Natural killer cell (primary cell): ENCODE data around the gene SCAMP4. TPM values are rescaled to one million over a fixed set of nuclear protein-coding genes. Genes with fewer than 3 reads are reported as not detected.

Source experiments
- ATAC-seq, 3 donors: fragments of 150-1000 bp in 2 of 3; fragments of 200-7000 bp in 1 of 3; cut with Tn5 transposase; 1 replicate in 1 of 3; 2 replicates in 2 of 3; pipeline ENCODE4 v1.10.0; 2021; ENCODE audit warnings: mild to moderate bottlenecking in 2 of 3, moderate library complexity in 2 of 3
- DNase-seq, 2 donors: peaks; one replicate each; pipeline versions ENCODE4 v3.0.0 to v3.0.0-alpha.2; 2013 to 2021; ENCODE audit warnings: mixed read lengths in 1 of 2
- H3K27ac ChIP-seq: one replicate; pipeline ENCODE4 v1.5.1; 2013; ENCODE audit warnings: mild to moderate bottlenecking, low read length
- H3K27me3 ChIP-seq: one replicate; pipeline ENCODE4 v1.6.1; 2013; ENCODE audit warnings: low read length; ENCODE audit not compliant: control insufficient read depth, insufficient read depth
- H3K36me3 ChIP-seq: one replicate; pipeline ENCODE4 v1.6.1; 2013; ENCODE audit warnings: low read length; ENCODE audit not compliant: control insufficient read depth, insufficient read depth
- H3K4me1 ChIP-seq: one replicate; pipeline ENCODE4 v1.6.1; 2013; ENCODE audit warnings: low read length; ENCODE audit not compliant: control insufficient read depth, insufficient read depth
- H3K4me3 ChIP-seq: one replicate; pipeline ENCODE4 v1.5.1; 2013; ENCODE audit warnings: low read length
- H3K9me3 ChIP-seq: one replicate; pipeline ENCODE4 v1.6.1; 2013; ENCODE audit warnings: low read length; ENCODE audit not compliant: control insufficient read depth, insufficient read depth
- H3K27ac Mint-ChIP-seq, 2 donors: one replicate each; pipeline ENCODE4 v1.8.0; 2022; ENCODE audit warnings: mild to moderate bottlenecking in 2 of 2, mixed read lengths in 2 of 2, moderate library complexity in 1 of 2
- H3K27me3 Mint-ChIP-seq, 2 donors: one replicate each; pipeline ENCODE4 v1.8.0; 2022; ENCODE audit warnings: low read depth in 2 of 2, mixed read lengths in 2 of 2
- H3K36me3 Mint-ChIP-seq: one replicate; pipeline ENCODE4 v1.8.0; 2022; ENCODE audit warnings: mixed read lengths
- H3K4me1 Mint-ChIP-seq, 2 donors: one replicate each; pipeline ENCODE4 v1.8.0; 2022; ENCODE audit warnings: mixed read lengths in 2 of 2
- H3K4me3 Mint-ChIP-seq: one replicate; pipeline ENCODE4 v1.8.0; 2022; ENCODE audit warnings: mild to moderate bottlenecking, moderate library complexity, mixed read lengths
- H3K9me3 Mint-ChIP-seq, 2 donors: one replicate each; pipeline ENCODE4 v1.8.0; 2022; ENCODE audit warnings: mixed read lengths in 2 of 2
- CTCF ChIP-seq: fragments of 200-600 bp; IDR thresholded peaks from one replicate; pipeline ENCODE4 v1.8.0; 2022; ENCODE audit warnings: antibody characterized with exemption
- WGBS: methylation state at CpG from one replicate; pipeline ENCODE4 v1.1.7; 2013; ENCODE audit warnings: missing lambda C conversion rate; ENCODE audit not compliant: insufficient coverage; 5-methylcytosine and 5-hydroxymethylcytosine counted together
- intact Hi-C: fragments of 100-400 bp; cut with micrococcal nuclease; formaldehyde crosslinking; loops from one replicate; pipeline ENCODE4 v1.14.2; 2022
- total RNA-seq, 4 donors: library from RNA; stranded (reverse); fragments of 120-200 nt in 1 of 4; gene quantifications; one replicate each; pipeline versions ENCODE4 v1.2.3 to v1.2.4, GENCODE V29; 2013 to 2022

SCAMP4 gene
- total RNA-seq, 3 donors from 2014 or later (not counting 1 experiment from before 2014, with no cell fraction given): 43.1 to 53.7 (median 46.9) TPM

GRCh38 chr19:1957562-1958248 lies 52.5 kb downstream of the SCAMP4 start:
- Histone ChIP-seq H3K9me3 (no peaks in the 10 kb centered on the region), H3K36me3 (peaks cover 17% of the 10 kb centered on the region), H3K27me3 (no peaks in the 10 kb centered on the region), H3K4me1 (peaks cover 26% of the 10 kb centered on the region), H3K4me3 (no peak overlapping the region), H3K27ac (no peak overlapping the region)
- intact Hi-C loops: no loop called here
- ATAC-seq: peak in 1 of 3 donors; percentile 8
- WGBS: 85% methylated on average over 40 of the region's 40 CpGs
- no peak for TF ChIP-seq CTCF
- DNase-seq: no peak
- Mint-ChIP-seq H3K4me1 (peaks cover 11 to 41% of the 10 kb centered on the region in 2 donors), H3K36me3 (no peaks in the 10 kb centered on the region), H3K9me3 (no peaks in the 10 kb centered on the region), H3K27ac (no peak overlapping the region), H3K27me3 (no peaks in the 10 kb centered on the region), H3K4me3 (no peak overlapping the region)

GRCh38 chr19:1959928-1960589 lies 54.9 kb downstream of the SCAMP4 start:
- Histone ChIP-seq H3K27me3 (no peaks in the 10 kb centered on the region), H3K27ac (no peak overlapping the region), H3K4me3 (no peak overlapping the region), H3K4me1 (peaks cover 21% of the 10 kb centered on the region), H3K36me3 (no peaks in the 10 kb centered on the region), H3K9me3 (no peaks in the 10 kb centered on the region)
- H3K36me3 Mint-ChIP-seq: no peaks in the 10 kb centered on the region
- H3K27me3 Mint-ChIP-seq: no peaks in the 10 kb centered on the region
- intact Hi-C loops: no loop called here
- no peak for TF ChIP-seq CTCF
- no peak for DNase-seq
- H3K4me1 Mint-ChIP-seq: peaks cover 11 to 39% of the 10 kb centered on the region in 2 donors
- H3K27ac Mint-ChIP-seq: peak overlapping the region in 1 of 2 donors; percentile 45
- H3K4me3 Mint-ChIP-seq: peak overlapping the region; percentile 5
- WGBS: 92% methylated on average over 32 of the region's 32 CpGs
- no peaks in the 10 kb centered on the region for H3K9me3 Mint-ChIP-seq
- ATAC-seq: peak in 1 of 3 donors; percentile 3

GRCh38 chr19:1961000-1961883 lies 56.0 kb downstream of the SCAMP4 start:
- TF ChIP-seq CTCF: no peak
- no peaks in the 10 kb centered on the region for H3K9me3 ChIP-seq
- no peaks in the 10 kb centered on the region for H3K27me3 ChIP-seq
- H3K4me3 ChIP-seq: no peak overlapping the region
- H3K27ac Mint-ChIP-seq: peak overlapping the region; percentile 56 to 63
- H3K27me3 Mint-ChIP-seq: no peaks in the 10 kb centered on the region
- no peaks in the 10 kb centered on the region for H3K36me3 Mint-ChIP-seq
- 87% methylated on average over 42 of the region's 42 CpGs for WGBS
- DNase-seq (no peak), ATAC-seq (peak in 2 of 3 donors; percentile 12 to 22)
- no peaks in the 10 kb centered on the region for H3K36me3 ChIP-seq
- H3K27ac ChIP-seq: no peak overlapping the region
- H3K4me1 Mint-ChIP-seq: peaks cover 16 to 42% of the 10 kb centered on the region in 2 donors
- H3K9me3 Mint-ChIP-seq: no peaks in the 10 kb centered on the region
- H3K4me1 ChIP-seq: peaks cover 24% of the 10 kb centered on the region
- H3K4me3 Mint-ChIP-seq: no peak overlapping the region
- intact Hi-C loops: no loop called here
